GM19193 (cell line): ENCODE data around the gene OSBPL8.

ENCODE experiments used
- POLR2A ChIP-seq: IDR thresholded peaks from 4 replicates; pipeline ENCODE4 v1.6.1; 2011; ENCODE audit not compliant: insufficient read depth, insufficient read length; ENCODE audit errors: extremely low read depth

Gene OSBPL8

GRCh38 chr12:76391461-76391860, 168.1 kb downstream of the OSBPL8 start:
- no peak for TF ChIP-seq POLR2A

DNA sequence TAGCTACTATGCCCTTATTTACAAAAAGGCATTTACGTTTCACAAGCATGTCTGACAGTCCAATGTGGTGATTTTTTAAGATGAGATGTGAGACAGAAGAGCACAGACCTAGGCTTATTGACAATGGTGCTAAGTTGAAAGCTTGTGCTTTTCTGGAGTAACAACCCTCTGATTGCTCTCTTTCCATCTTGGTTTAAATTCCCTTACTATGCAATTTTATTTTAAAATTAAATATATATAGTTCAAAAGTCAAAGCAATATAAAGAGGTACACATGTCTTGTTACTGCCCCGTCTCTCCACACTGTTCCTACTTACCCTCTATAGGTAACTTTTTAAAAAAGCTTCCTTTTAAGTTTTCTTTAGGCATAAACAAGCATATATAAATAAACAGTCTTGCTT, 172.0 kb downstream of the OSBPL8 start:
- TF ChIP-seq POLR2A, result no peak

- no peak for TF ChIP-seq POLR2A
Observed at GRCh38 chr12:76384560-76384959, 175.0 kb downstream of the OSBPL8 start.

- no peak for TF ChIP-seq POLR2A
Observed at GRCh38 chr12:76383988-76384387, 175.6 kb downstream of the OSBPL8 start.

GRCh38 chr12:76379261-76379660, 180.3 kb downstream of the OSBPL8 start:
- no peak for TF ChIP-seq POLR2A

DNA sequence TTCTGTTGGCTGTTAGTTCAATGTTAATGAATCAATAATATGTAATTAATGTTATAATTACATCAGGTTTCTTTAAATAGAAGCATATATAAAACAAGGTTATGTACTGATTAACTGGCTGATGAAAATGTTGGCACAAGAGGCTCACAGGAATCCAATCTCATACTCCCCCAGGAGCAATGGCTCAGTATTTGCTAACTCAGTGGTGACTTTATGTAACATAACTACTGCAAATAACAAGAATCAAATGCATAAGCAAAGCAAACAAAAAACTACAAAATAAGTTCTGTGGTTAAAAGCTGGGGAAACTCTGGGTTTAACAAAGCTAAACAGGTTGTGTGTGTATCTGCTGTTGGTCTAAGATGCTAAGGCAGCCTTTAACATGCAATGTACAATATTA, 183.6 kb downstream of the OSBPL8 start:
- TF ChIP-seq POLR2A, result no peak

- no peak for TF ChIP-seq POLR2A
Observed at GRCh38 chr12:76375470-76375869, 184.1 kb downstream of the OSBPL8 start.

DNA sequence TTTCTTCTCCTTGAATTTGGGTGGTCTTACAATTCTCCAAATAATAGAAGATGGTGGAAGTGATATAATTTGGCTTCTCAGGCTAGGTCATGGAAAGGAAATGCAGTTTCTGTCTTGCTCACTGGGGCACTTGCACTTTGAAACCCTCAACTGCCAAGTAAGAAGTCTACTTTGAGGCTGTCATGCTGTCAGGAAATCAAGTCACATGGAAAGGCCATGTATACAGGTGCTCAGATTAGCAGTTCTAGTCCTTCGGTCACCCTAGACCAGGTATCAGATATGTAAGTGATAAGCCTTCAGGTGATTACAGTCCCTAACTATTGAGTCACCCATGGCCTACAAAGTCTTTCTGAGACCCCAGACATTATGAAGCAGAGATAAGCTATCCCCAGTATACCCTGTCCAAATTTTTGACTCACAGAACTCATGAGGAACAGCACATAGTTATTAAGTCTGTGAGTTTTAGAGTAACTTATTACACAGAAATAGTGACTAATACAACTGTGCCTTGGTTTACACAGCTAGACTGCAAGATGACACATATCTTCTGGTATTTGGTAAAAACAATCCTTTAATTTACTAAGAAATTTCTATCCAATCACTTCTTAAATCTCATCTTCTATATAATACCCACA, 185.1 kb downstream of the OSBPL8 start:
- no peak for TF ChIP-seq POLR2A

- no peak for TF ChIP-seq POLR2A
Observed at GRCh38 chr12:76368230-76368629, 191.3 kb downstream of the OSBPL8 start.

DNA sequence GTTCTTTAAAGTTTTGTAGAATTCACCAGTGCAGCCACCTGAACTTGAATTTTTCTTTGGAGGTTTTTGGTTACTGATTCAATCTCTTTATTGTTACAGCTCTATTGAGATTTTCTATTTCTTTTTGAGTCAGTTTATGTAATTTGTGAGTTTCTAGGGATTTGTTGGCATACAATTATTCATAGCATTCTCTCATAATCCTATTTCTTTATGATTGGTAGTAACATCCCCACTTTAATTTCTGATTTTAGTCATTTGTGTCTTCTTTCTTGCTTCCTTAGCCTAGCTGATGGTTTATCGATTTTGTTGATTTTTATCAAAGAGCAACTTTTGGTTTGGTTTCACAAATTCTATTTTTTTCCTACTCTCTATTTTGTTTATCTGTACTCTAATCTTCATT, 193.4 kb downstream of the OSBPL8 start:
- TF ChIP-seq POLR2A, result no peak

GRCh38 chr12:76360316-76360715, 199.3 kb downstream of the OSBPL8 start:
- no peak for TF ChIP-seq POLR2A

- no peak for TF ChIP-seq POLR2A
Observed at GRCh38 chr12:76356071-76356470, 203.5 kb downstream of the OSBPL8 start.

DNA sequence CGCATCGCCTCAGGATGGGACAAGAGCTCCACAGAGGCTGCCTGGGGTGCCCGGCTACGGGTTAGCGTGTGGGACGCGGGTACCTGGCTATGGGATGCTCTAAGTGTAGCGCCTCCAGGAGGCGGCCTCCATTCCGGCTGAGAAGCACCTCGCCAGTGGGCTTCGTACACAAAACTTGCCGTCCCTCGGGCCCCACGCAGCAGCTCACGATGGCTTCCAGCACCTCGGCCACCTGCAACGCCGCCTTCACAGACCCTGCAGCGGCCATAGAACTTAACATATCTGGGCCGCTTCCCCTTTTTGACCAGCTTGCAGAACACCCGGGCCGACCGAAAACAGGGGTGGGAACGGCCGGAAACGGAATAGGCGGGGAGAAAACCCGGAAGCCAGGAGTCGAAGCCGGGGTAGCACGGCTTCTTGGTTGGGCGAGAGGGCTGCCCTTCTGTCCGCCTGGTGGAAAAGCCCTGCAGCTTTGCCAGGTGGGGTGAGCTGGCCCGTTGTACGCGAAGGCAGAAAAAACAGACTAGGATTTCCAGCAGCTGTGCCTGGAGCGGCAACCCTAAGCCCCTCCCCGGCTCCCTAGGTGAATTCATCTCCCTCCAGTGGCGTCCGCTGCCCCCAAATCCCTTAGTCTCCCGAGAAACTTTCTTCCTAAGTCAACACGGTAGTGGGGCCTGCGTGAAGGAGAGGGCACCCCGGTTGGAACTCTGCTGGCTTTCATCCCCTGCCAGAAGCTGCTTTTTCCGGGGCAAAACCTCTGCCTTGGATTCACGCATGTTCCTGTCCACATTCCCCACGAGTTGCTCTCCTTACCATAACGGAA, 211.3 kb downstream of the OSBPL8 start, which contains the start of gene BBS10:
Gene BBS10 (minus strand): TSS at position 337 of the 823 bp plus-strand sequence. CDS start 57 bp downstream, at position 280.
- peak; percentile 93 for TF ChIP-seq POLR2A

DNA sequence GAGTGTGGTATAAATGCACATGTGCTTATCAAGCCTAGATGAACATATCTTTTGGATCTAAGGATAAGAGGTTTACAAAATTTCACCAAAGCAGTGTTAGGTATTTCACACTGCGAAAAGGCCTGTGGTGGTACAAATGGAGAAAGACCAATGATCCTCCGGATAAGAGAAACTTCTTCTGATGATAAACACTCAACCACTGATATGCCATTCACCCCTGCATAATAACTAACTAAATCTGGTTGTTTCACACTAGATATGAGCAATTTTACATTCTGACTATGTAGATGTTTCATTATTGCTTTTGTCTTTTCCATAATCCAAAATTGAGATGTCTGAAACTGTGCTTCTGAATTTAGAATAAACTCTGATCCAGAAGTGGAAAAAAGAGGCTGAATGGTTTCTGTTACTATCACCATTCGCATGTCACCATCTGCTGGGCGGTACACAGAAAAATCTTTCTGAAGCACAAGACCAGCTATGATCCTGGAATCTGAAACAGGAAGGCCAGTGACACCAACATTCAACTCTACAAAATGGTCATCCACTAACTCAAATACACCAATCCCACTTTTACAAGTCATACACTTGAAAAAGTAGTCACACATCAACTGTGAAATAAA, 212.7 kb downstream of the OSBPL8 start:
- TF ChIP-seq POLR2A, result no peak

DNA sequence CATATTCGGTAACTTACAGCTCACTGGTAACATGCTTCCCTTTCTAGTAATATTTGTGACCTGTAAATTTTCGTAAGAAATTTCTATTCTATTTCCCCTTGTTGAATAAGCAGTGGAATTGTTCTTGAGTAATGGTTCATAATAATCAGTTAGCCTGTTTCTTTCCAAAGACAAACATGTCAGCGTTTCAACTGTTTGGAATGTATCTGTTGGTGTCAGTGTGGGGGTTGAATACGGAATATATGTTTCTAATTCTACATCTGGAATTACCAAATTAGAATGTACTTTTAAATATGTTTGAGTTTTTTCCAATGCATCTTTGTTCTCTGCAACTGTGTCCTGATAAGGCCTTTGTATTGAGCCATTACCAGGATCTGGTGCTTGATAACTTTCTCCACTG, 213.3 kb downstream of the OSBPL8 start:
- TF ChIP-seq POLR2A, result no peak

DNA sequence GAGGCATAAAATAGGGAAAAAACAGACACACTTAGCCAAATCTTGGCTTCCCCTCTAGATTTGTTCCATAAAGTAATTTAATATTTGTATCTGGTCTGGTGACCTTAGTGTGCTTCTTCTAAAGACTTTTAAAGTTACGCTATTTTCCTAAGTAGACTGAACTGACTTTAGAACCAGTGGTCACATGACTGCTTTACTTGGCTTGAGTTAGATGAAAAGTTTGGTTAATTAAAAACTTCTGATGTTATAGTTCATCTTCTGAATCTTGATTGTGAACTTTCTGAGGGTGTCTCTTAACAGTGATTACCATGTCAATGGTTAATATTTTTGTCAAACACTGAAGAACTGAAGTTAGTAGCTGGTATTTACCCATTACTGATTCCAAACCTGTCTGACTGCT, 214.0 kb downstream of the OSBPL8 start:
- TF ChIP-seq POLR2A, result no peak
